ENCODE measurements around the gene GSG1L. TPM values are rescaled to one million over a fixed set of nuclear protein-coding genes. Genes with fewer than 3 reads are reported as not detected.

The GSG1L gene
- total and polyA plus RNA-seq, 12 donors, result 0.11 TPM; not detected in 11

DNA sequence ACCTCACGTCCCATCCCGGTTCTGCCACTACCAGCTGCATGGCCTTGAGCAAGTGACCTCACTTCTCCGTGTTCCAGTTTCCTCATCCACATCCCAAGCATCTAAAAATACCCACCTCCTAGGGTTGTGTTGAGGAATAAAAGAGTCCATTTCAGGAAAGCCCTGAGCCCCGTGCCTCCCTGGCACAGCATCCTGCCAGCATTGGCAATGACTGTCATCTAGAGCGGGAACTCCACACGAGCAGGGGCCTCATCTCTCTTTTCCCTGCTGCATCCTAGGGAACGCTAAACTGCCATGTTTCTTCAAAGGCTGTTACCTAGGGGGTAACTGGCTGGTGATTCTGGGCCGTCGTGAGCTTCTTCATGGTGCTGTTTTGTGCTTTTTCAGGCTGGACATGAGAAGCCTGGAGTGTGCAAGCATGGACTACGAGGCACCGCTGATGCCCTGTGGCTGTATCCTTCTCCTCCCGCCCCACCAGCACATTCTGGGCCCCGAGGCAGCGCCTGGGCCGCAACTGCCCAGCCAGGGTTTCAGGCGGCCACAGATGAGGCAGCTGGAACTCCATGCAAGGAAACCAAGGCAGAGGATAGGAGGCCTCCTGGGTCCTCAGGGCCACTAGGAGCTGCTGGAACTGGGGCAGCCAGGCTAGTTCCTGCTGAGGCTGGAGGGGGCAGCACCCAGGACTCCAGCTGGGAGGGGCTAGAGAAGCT lies 292.2 kb downstream of the GSG1L start:
- H3K27me3 ChIP-seq, result no peaks in the 10 kb centered on the region
- H3K4me3 ChIP-seq, result no peak overlapping the region
- WGBS, 4 donors, result 86 to 91% (median 89%) methylated on average over 10 to 16 of the region's 16 CpGs
- TF ChIP-seq POLR2A (IDR thresholded peaks at IDR 0.05), result no peak
- TF ChIP-seq, protein P1, sequence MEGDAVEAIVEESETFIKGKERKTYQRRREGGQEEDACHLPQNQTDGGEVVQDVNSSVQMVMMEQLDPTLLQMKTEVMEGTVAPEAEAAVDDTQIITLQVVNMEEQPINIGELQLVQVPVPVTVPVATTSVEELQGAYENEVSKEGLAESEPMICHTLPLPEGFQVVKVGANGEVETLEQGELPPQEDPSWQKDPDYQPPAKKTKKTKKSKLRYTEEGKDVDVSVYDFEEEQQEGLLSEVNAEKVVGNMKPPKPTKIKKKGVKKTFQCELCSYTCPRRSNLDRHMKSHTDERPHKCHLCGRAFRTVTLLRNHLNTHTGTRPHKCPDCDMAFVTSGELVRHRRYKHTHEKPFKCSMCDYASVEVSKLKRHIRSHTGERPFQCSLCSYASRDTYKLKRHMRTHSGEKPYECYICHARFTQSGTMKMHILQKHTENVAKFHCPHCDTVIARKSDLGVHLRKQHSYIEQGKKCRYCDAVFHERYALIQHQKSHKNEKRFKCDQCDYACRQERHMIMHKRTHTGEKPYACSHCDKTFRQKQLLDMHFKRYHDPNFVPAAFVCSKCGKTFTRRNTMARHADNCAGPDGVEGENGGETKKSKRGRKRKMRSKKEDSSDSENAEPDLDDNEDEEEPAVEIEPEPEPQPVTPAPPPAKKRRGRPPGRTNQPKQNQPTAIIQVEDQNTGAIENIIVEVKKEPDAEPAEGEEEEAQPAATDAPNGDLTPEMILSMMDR (IDR thresholded peaks at IDR 0.05), result no peak
- intact Hi-C loops (cut with DNase I), result no loop called here
- no peak overlapping the region for H3K27ac ChIP-seq
- H3K9me3 ChIP-seq (replicated peaks in 1 of 3), result no peaks in the 10 kb centered on the region
- H3K36me3 ChIP-seq (replicated peaks in 1 of 2), result peaks cover 0 to 16% of the 10 kb centered on the region in 2 donors
- no peaks in the 10 kb centered on the region for H3K4me1 ChIP-seq (replicated peaks in 1 of 2)
- no peak for DNase-seq

DNA sequence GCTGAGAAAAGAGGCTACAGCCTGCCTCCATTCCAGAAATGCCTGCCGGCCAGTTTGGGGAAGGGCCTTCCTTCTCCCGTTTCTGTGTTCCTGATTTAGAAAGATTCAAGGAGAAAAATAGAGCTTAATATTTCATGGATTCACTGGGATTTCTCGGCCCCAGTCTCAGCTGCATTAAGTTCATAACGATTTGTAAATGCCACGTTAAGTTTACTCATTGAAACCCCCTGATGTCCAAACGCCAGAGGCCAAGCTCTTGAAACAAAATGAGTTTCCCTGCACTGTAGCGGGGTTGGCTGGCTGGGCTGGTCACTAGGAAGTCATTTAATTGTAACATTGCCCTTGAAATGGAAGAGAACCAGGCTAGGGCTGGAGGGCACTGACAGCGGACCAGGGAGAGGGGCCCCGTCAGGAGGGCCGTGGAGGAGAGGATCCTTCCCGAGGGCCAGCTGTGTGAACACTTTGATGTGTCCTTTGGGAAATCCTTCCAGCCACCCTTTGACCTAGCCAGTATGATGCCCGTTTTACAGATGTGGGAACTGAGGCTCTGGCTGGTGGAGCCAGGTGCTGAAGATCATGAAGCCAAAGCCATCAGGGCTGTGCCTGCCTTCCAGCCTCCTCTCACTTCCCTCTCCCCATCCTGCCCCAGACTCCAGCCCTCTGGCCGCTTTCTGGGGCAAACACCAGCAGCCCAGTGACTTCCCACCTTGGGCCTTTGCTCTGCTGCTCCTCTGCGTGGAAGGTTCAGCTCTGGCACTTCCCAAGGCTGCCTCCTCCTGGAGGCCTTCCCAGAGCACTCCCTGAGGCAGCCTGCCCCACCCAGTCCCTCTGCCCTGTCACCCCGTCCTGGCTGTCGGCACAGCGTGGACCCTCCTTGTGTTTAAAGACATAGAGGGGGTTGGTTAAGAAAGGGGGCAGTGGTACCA lies 293.0 kb downstream of the GSG1L start:
- no peak overlapping the region for H3K4me3 ChIP-seq
- WGBS, 4 donors, result 90 to 94% (median 91%) methylated on average over 13 to 17 of the region's 17 CpGs
- H3K4me1 ChIP-seq (replicated peaks in 1 of 2), result no peaks in the 10 kb centered on the region
- TF ChIP-seq, protein P1 (IDR thresholded peaks at IDR 0.05), result no peak
- no peak for TF ChIP-seq POLR2A (IDR thresholded peaks at IDR 0.05)
- DNase-seq, result no peak
- intact Hi-C loops (cut with DNase I), result no loop called here
- H3K27me3 ChIP-seq, result no peaks in the 10 kb centered on the region
- H3K27ac ChIP-seq, result no peak overlapping the region
- peaks cover 0 to 16% of the 10 kb centered on the region in 2 donors for H3K36me3 ChIP-seq (replicated peaks in 1 of 2)
- no peaks in the 10 kb centered on the region for H3K9me3 ChIP-seq (replicated peaks in 1 of 3)

DNA sequence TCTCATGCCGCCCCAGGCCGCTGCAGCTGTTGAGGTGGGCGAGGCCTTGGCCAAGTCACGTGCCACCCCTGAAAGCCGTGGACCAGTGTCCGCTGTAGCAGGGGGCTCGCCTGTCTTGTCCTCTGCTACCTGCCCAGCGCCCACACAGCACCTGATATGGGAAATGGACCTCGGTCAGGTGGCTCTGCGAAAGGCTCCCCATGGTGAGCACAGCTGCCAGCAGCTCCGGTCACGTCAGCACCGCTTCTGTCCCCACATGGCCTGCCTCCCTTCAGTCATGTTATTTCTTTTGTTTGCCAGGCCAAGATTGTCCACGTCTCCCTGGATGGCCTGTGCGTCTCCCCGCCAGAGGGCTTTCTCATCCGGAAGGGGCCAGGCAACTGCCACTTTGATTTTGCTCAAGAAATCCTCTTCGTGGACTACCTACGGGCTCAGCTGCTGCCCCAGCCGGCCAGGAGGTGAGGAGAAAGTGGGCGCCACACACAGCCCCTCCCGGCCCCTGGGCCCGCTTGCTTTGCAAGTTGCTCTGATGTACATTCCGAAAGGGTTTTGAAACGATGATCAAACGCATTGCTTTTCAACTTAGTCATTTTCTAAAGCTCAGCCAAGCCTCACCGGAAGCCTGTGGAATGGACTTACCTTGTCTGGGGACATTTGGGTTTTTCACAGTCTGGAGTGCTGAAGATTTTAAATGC lies 293.8 kb downstream of the GSG1L start:
- 90 to 95% (median 94%) methylated on average over 24 to 27 of the region's 27 CpGs for WGBS, 4 donors
- Histone ChIP-seq H3K27me3 (no peaks in the 10 kb centered on the region), H3K27ac (no peak overlapping the region), H3K4me3 (no peak overlapping the region), H3K4me1 (replicated peaks in 1 of 2) (no peaks in the 10 kb centered on the region), H3K36me3 (replicated peaks in 1 of 2) (peaks cover 0 to 16% of the 10 kb centered on the region in 2 donors), H3K9me3 (replicated peaks in 1 of 3) (no peaks in the 10 kb centered on the region)
- no peak for DNase-seq
- no peak for TF ChIP-seq POLR2A (IDR thresholded peaks at IDR 0.05)
- TF ChIP-seq, protein P1 (IDR thresholded peaks at IDR 0.05), result no peak
- intact Hi-C loops (cut with DNase I), result no loop called here

All from adrenal gland (tissue), 12 donors.